ENCODE results near the gene CCNB1IP1. TPM values are rescaled to one million over a fixed set of nuclear protein-coding genes. Genes with fewer than 3 reads are reported as not detected.

Gene CCNB1IP1
- total and polyA plus RNA-seq, 2 of the 4 experiments (the other 2 are of a cell fraction), result 27.5 to 34.6 TPM

DNA sequence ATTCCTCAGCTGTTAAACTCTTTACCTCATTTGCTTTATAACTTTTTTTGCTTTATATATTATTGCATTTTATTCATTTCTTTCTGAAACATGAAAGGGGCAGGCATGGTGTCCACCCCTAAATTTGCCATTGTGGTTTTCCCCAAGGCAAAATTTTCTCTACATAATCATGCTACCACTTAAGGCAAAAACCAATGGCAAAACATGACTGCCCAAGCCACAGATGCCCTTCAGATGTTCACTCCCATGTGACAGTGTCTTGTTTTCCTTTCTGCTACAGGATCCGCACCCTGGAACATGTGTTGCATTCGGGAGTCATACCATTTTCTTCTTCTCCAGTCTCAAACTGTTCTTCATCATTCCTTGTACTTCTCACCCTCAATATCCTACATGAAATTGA lies 55.7 kb downstream of the CCNB1IP1 start:
- CTCF ChIA-PET, result no interaction called here
- ATAC-seq (ENCODE audit: low read depth), result no peak
- Histone ChIP-seq H2AFZ (replicated peaks; ENCODE audit: low read length, poor library complexity) (no peak overlapping the region), H3K4me2 (ENCODE audit: low read depth, low read length) (no peak overlapping the region), H3K4me3 (ENCODE audit: insufficient read depth, low read depth, low read length) (no peak overlapping the region), H4K5ac (ENCODE audit: low read depth, low read length) (no peak overlapping the region), H2BK120ac (ENCODE audit: low read depth, low read length) (no peak overlapping the region), H3K79me1 (ENCODE audit: low read depth in 1 of 2, low read length in 2 of 2) (no peaks in the 10 kb centered on the region), H2BK5ac (ENCODE audit: low read depth, low read length, poor library complexity, severe bottlenecking) (no peak overlapping the region), H3K4me1 (ENCODE audit: control insufficient read depth, insufficient read depth, low read length) (no peaks in the 10 kb centered on the region), H3K23ac (ENCODE audit: low read depth, low read length) (no peak overlapping the region), H2AK5ac (ENCODE audit: low read depth, low read length) (no peak overlapping the region), H2BK20ac (ENCODE audit: low read depth, low read length) (no peak overlapping the region), H3K56ac (ENCODE audit: extremely low read depth, insufficient read depth, low read length) (no peak overlapping the region), H3K14ac (replicated peaks; ENCODE audit: low read depth, low read length) (no peak overlapping the region), H2BK15ac (ENCODE audit: low read depth, low read length) (no peak overlapping the region), H3K27ac (ENCODE audit: insufficient read depth, low read length) (no peak overlapping the region), H4K20me1 (ENCODE audit: insufficient read depth, low read length) (no peaks in the 10 kb centered on the region), H4K8ac (ENCODE audit: low read depth in 2 of 2, low read length in 2 of 2) (no peak overlapping the region), H3K9ac (ENCODE audit: low read depth, low read length) (no peak overlapping the region), H3K9me3 (ENCODE audit: control insufficient read depth, insufficient read depth, low read length) (peaks cover 3% of the 10 kb centered on the region; the same call in 1 of the 2 replicates), H3K4ac (ENCODE audit: low read depth, low read length) (no peak overlapping the region), H3K36me3 (ENCODE audit: control insufficient read depth, insufficient read depth, low read length) (peaks cover 5% of the 10 kb centered on the region), H3K9me1 (ENCODE audit: insufficient read depth, low read length) (no peaks in the 10 kb centered on the region), H3K18ac (ENCODE audit: low read depth, low read length) (no peak overlapping the region), H3K27me3 (ENCODE audit: control insufficient read depth, insufficient read depth, low read length) (no peaks in the 10 kb centered on the region), H4K91ac (ENCODE audit: insufficient read depth, low read depth, low read length) (no peak overlapping the region), H2AK9ac (replicated peaks; ENCODE audit: low read depth, low read length, poor library complexity) (no peak overlapping the region)
- DNase-seq, result no peak
- TF ChIP-seq SMC3 (IDR thresholded peaks at IDR 0.05; ENCODE audit: low read depth, low read length) (no peak), CEBPB (IDR thresholded peaks at IDR 0.05; ENCODE audit: low read depth, low read length) (no peak)
- BruUV-seq (replicated peaks), result no TSS peak
- dilution Hi-C loops (cut with HindIII; ENCODE audit: low sequenced_read_pairs, unreplicated experiment), result no loop called here
- POLR2A ChIA-PET (ENCODE audit: unreplicated experiment), result no interaction called here
- in situ Hi-C loops (cut with MboI; ENCODE audit: low sequenced_read_pairs), result no loop called here
- WGBS, 2 experiments (ENCODE audit: extremely low coverage in 2 of 2, insufficient read length in 1 of 2), result 100% methylated on average over 2 of the region's 2 CpGs; no CpG with 5 or more reads in 1 of the 2 experiments
- intact Hi-C loops (cut with micrococcal nuclease), result no loop called here

Measured in IMR-90 (cell line).